Cardiac septum (tissue), 1 donor: ENCODE results near the gene TLR9. TPM values are rescaled to one million over a fixed set of nuclear protein-coding genes. Genes with fewer than 3 reads are reported as not detected.

Source experiments
- DNase-seq: peaks from one replicate; pipeline ENCODE4 v3.0.0-alpha.2; 2020; ENCODE audit warnings: low spot score
- intact Hi-C: fragments of 100-400 bp; cut with DNase I; formaldehyde crosslinking; loops from one replicate; pipeline ENCODE4 v1.14.0; 2022
- total RNA-seq: library from RNA; stranded (reverse); fragmentation: NEBNext Ultra II Directional; extraction: Animal tissue kit (Norgen Biotek cat#: 25700); gene quantifications from one replicate; pipeline ENCODE4 v1.2.1, GENCODE V29; 2021
- donor health status: DM: no; HTN: no; CAD: no.

Gene TLR9
- total RNA-seq, 1 donor from 2014 or later: 0.16 TPM

DNA sequence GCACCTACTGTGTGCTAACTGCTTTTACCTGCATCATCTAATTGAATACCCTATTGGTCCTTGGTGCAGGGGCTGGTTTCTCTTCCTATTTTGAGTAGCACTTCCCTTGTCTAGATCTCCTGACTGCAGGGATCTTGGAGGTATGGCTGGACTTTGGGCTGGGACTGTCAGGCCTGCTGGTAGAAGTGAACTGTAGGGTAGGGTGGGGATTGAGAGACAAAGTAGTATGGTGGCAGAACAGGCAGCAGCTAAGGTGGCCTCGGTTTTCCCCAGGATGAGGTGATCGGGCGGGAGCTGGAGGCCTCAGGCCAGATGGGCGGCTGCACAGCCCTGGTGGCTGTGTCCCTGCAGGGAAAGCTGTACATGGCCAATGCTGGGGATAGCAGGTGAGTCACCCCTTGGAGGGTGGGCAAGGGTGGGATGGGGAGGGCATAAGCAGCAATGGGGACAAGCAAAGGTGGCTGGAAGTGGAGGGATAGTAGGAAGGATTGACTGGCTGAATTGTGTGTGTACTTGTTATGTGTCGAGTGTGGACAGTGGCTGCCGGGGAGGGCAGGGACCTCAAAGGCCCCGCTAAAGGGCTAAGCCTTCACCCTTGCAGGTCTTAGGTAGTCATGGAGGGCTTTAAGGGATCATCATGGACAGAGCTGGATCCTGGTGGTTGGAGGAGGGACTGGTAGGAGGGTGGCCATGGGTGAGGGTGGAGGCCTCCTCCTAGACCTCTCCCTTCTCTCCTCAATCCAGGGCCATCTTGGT lies 22.1 kb upstream of the TLR9 start:
- DNase-seq: no peak

DNA sequence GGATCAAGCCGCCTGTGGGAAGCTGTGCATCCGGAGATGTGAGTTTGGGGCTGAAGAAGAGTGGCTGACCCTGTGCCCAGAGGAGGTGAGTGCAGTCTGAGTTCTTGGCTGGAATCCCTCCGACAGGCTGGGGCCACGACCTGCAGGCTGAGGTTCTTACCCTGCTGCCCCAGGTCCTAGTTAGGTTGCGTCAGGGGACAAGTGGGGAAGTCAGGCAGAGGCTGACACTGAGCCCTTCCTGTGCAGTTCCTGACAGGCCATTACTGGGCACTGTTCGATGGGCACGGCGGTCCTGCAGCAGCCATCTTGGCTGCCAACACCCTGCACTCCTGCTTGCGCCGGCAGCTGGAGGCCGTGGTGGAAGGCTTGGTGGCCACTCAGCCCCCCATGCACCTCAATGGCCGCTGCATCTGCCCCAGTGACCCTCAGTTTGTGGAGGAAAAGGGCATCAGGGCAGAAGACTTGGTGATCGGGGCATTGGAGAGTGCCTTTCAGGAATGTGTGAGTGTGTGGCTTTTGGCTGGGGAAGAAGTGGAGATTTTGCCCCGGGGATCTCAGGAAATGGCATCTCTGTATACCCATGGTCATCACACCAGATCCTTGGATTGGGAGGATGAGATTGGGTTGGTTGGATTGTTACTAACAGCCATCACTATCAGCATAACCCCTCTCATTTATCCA lies 21.4 kb upstream of the TLR9 start:
- intact Hi-C loops: no loop called here
- DNase-seq: peak; percentile 85

More for the DNA sequence above, 22.1 kb upstream of the TLR9 start:
- intact Hi-C loops: no loop called here

DNA sequence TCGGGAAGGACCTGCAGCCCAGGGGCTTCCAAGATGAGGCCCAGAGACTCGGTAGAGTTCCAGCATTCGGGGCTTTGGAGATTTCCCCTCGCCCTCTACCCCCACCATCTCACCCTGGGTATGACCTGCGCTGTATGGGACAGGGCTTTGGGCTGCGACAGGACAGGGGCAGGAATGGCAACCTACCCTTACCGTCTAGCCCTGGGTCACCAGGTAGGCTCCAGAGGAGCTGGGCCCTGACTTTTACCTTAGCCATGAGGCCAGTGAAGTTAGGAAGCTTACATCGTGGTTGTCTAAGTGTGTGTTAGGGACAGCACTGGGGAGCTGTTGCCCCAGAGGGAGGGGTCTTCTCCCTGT lies 20.8 kb upstream of the TLR9 start:
- intact Hi-C loops: no loop called here
- DNase-seq: no peak

DNA sequence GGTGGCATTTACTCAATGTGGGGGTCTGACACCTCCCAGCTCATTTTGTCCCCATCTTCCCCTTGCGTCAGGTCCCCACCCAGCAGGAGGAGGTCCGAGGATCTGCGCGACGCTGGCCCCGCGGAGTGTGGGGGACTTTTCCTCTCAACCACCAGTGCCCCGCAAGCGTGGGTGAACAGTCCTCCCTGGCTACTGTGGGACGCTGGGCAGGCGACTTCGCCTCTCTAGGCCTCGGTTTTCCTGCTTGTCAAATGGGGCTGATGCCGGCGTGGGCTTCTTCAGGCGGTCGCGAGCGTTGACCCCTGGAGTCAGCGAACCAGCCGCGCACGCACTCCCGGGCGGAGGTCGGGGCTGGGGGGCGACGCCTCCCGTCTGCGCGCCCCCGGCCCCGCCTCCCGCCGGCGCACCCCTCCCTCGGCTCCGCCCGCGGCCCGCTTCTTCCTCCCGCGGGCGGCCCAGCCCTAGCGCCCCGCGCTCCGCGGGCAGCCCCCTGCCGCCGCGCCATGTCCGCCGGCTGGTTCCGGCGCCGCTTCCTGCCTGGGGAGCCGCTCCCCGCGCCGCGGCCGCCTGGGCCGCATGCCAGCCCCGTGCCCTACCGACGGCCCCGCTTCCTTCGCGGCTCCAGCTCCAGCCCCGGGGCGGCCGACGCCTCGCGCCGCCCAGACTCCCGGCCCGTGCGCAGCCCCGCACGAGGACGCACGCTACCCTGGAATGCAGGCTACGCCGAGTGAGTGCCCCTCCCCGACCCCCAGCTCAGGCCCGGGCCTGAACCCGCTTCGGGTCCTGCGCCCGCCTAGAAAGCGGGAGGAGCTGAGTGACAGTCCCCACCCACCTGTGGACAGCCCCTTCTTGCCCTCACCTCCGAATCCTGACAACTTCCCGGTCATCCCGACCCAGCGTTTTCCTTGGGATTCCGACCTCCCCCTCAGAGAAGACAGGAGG lies 20.1 kb upstream of the TLR9 start, which contains the start of gene PPM1M:
Gene PPM1M, plus strand, starts transcription at position 438 of the 942 bp plus-strand sequence. Its CDS starts 66 bp downstream, at position 504.
- intact Hi-C loops: no loop called here
- DNase-seq: peak; percentile 82

DNA sequence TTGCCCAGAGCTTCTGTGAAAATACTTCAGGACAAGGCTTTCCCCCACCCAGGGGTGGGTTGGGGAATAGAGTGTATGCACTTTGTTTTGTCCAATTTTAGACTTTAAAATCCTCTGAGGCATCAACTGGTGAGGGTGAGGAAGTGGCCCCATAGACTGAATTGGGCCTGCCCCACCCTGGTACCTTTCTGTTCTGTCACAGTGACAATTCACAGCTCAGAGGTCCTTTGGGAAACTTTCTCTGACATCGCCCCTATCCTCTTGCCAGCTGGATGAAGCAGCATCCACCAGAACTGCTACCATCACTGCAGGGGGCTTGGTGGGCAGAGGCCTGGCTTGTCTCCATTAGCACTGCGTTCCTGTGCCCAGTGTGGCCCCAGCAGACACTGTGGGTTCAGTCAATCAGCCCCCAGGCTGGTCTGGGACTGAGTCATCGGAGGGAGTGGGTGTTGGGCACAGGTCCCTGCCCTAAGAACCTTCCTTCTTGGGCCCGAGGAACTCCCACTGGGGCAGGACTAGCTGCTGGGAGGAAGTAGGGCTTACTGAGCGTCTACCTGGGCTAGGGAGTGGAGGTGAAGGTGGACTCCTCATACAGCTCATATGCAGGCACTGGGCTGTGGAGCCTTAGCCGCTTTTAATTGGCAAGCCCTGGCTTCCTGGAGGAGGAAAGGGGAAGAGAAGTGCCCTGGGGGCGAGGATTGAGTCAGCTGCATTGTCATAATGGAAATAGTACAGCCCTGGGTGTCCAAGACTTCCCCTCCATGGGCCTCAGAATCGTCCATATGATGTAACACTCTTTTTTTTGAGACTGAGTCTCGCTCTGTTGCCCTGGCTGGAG lies 18.6 kb upstream of the TLR9 start:
- intact Hi-C loops: no loop called here
- DNase-seq: peak; percentile 84

DNA sequence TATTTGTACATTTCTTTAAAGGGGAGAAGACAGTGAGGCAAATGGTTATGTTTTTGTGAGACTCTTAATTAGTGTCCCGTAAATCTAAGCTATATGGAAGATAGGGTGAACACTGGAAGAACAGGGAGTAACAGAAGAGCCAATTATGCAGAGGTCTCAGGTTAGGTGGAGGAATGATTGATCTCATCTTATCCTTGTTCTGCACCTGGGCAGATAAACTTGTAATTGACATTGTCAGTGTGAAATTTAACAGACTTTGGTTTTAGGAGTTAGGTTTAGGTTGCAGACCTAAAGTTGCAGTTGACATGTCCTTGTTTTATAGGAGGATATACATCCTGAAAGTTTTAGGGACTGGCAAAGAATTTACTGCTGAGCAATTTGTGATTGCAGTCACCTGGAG lies 16.6 kb upstream of the TLR9 start:
- intact Hi-C loops: no loop called here
- no peak for DNase-seq

DNA sequence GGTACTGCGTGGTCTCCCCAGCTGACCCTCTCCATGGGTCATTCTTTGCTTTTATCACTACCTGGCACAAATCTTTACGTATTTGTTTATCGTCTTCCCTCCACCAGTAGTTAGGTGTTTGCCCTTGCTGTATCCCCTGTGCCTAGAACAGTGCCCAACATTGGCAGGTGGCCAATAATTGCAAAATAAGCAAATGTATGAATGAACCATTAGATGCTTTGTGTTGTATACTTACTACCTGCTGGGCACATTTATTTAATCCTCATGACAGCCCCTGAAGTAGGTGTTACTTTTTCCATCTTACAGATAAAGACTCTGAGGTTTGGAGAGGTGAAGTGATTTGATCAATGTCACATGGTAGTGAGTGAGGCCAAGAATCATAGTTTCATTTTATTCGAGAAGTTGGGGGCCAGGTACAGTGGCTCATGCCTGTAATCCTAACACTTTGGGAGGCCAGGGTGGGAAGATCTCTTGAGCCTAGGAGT lies 15.5 kb upstream of the TLR9 start:
- intact Hi-C loops: no loop called here

DNA sequence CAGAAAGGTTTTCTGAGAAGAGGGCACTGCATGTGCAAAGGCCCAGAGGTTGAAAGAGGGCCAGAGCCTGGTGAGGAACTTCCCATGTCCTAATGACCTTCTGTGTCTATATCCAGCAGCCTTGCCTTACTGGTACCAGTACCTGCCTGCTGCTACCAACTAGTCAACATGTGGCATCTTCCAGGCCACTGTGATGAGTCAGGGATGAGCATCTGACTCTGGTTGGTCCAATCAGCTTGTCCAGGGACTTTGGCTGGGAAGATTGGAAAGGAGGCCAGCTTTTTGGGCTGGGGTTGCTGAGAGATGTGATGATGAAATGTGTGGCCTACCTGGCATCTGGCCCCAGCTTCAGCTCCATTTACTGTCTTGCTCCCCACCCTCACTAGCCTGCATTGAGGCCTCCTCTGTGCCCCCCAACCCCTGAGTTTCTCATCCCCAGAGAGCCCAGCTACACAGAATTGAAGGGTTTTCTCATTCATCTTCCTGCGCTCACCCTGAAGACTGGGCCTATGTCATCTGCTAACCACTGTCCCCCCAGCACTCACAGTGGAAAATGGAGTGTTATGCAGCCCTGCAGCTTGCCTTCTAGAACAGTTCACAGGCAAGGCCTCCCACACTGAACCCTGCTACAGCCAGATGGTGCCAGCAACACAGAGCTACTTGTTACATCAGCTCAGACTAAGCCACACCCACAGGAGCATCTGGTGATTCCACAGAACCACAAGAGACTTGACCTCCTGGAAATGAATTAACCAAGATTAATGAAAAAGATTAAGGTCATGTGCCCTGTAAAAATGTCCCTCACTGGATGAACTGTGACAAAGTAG lies 14.8 kb upstream of the TLR9 start:
- intact Hi-C loops: no loop called here
- DNase-seq: peak; percentile 73

More for the DNA sequence above, 15.5 kb upstream of the TLR9 start:
- DNase-seq: no peak

DNA sequence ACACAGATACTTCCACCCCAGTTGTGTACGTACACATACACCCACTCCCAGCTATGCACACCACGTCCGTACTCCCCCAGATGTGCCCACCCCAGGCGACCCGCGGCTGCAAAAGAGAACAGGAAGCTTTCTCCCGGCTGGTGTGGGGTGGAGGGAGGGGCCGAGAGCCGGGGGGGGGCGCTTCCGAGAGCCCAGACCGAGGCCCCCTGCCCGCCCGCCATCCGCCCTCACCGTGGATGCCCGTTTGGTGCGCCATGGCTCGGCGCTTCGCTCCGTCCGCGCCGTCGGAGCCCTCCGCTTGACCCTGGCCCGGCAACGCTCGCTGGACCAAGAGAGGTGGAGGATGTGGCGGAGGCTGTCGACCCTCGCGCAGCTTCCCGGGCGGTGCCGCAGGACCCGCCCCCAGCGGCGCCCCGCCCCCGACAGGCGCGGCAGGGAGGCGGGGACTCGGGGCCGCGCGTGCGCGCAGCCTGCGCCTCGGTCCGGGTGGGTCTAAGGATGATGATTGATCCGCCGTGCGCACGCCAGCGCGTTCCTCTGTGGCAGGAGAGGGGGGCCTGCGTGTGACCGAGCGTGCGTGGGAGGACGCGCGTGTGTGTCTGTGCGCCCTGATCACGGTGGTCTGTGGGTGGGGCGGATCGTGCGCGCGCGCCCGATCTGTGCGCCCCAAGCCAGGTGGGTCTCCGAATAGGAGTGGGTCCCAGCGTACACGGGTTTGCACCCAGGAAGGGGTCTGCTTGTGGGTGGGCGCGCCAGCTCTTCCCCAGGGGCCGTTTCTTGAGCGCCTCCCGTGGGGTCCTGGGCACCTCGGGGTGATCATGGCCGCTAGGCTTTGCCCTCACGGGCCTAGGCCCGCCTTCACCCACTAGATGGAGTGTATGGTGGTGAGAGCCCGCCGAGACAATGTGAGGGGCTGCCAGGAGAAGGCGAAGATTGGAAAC lies 13.6 kb upstream of the TLR9 start, which contains the start of gene TWF2:
Gene TWF2, minus strand, starts transcription at position 398 of the 941 bp plus-strand sequence. Its CDS starts 142 bp downstream, at position 256.
- peak; percentile 93 for DNase-seq
- intact Hi-C loops: loop anchor here (5.0 kb wide), 1 partner anchor 217 kb away; no protein-coding TSS in a partner anchor

DNA sequence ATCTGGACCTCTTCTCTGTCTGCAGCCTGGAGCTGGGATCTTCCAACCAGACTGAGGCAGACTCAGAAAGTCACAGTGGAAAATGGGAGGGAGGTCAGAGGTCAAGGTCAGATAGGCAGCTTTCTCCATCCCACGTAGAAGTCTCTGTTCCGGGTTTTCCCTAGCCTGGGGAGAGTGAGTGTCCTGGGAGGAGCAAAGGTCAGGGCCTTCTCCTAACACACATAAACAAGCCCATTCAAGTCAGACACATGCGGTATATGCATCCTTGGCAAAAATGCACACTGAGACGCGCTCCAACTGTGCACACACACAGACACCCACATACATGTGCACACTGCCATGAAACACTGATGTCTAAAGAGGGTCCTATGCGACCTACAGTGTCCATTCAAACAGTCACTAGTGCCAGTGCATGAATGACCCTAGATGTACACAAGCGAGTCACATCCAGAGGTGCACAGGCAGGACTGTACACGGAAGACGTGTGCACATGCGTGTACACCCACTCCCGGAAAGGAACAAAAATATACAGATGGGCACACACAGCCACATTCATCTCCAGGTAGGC lies 12.8 kb upstream of the TLR9 start:
- DNase-seq: no peak
- intact Hi-C loops: loop anchor here (5.0 kb wide), 1 partner anchor 216 kb away; no protein-coding TSS in a partner anchor

DNA sequence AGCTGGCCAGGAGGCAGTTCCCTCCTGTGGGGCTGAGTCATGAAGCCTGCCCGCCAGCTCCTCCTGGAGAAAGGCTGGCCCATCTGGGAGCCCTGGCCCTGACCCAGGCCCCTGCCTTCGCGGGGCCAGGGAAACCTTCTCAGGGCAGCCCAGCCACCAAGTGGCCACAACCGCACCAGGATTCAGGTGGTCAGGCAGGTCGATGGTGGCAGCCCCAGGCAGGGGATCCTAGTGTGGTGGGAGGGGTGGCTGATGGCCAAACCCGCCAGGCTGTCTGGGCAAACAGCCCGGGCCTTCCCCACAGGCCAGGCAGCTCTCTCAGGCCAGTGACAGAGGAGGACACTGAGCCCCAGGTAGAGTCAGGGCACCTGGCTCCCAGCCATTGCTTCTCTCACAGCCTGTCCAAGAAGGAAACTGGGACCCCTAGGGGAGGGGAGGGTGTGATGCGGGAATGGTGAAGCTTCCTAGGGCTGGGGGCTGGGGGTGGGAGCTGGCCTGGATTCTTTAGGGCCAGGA lies 12.3 kb upstream of the TLR9 start:
- DNase-seq: peak; percentile 94
- intact Hi-C loops: loop anchor here (5.0 kb wide), 1 partner anchor 215 kb away; no protein-coding TSS in a partner anchor

DNA sequence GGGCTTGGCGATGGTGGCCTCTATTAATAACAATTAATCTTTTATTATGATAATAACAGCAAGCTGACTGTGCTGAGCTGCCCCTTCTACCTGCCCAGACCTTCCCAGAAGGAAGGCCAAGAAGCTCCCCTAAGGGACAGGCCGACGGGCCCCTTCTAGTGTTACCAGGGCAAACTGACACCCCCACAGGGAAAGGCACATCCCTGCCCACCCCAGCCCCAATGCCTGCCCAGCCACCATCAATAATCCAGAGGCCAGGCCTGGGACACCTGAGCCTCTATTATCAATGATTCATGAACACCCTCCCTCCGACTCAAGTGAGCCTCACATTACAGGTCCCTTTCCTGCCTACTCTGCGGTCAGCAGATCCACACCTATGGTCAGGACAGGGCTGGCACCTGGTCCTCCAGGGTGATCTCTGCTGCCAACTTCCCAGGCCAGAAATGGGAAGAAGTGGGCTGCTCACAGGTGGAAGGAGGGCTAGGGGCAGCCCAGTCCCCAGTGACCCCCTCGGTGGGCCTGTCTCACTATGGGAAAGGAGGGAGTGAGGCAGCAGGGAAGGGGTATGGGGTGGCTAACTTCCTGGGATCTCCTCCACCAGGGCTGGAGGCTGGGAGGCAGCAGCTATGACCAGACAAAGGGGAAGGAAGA lies 11.7 kb upstream of the TLR9 start:
- intact Hi-C loops: loop anchor here (5.0 kb wide), 1 partner anchor 215 kb away; no protein-coding TSS in a partner anchor
- DNase-seq: peak; percentile 67

DNA sequence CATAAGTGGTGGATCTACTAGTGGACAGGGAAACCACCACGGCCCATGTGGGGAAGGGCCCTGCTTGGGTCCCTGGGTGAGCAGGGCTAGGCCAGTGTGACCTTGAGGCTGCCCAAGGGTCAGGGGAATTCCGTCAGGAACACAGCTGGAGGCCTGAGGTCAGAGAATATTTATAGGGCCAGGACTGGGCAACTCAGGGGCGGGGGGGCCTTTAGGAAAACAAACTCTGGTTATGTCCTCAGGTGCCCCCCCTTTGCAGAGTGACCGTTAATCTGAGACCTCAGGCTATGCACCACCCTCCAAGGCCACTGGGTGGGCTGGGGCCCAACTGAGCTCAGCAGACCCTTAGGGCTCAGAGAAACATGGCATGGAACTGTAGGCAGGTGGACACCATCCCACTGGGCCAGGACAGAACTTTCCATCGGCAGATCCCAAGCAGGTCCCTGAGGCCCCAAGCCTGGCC lies 11.0 kb upstream of the TLR9 start:
- peak; percentile 73 for DNase-seq
- intact Hi-C loops: loop anchor here (5.0 kb wide), 1 partner anchor 214 kb away; no protein-coding TSS in a partner anchor

DNA sequence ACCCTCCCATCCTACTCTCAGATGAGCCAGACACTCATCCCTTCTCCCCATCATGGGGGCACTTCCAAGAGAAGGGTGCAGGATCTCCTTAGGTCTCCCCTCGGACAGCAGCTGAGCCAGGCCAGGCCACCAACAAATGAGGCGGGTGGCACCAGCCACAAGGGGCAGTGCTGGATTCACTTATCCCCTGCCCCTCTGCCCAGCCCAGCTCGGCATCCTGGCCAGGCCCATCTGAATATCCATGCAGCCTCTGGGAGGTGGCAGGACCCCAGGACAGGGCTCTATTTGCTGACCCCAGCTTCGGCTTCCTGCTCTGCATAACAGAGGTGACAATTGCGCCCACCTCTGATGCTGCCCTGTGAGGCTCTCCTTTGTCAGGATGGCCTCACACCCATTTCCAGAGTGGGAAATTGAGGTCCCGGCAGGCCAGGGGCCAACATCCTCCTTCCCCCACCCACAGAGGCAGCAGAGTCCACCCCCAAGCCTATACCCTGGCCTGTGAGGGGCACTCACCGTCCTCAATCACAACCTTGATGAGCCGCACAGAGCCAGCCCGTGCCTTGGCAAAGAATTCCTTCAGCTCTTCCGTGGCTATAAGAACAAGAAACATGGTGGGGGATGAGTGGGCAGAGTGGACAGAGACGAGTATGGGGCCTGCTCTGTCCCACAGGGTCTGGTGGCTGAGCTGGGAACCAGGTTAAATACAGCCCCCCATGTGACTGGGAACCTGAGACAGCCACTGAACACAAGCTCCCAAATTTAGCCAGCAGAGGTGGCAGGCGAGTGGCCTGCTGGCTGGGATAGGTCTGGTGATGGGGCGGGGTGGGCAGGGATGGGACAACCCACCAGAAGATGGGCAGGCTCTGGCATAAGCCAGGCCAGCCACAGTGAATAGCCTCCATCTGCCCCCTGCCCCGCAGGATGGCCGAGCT lies 9.3 kb upstream of the TLR9 start:
- DNase-seq: no peak
- intact Hi-C loops: loop anchor here (2.0 to 5.0 kb wide), 2 partner anchors 44 to 212 kb away; partner anchors contain the start of gene WDR82
